Gastrocnemius medialis (tissue), 4 donors: Measurements from ENCODE around the gene ILDR1. TPM values are rescaled to one million over a fixed set of nuclear protein-coding genes. Genes with fewer than 3 reads are reported as not detected.
"Not testable (repeated sequence)": the region's sequence is repeated elsewhere in the genome, so short reads cannot be mapped to it uniquely, and the experiment has no call there.

Source experiments
- ATAC-seq, 2 donors: fragments of 150-250 bp; one replicate each; pipeline ENCODE4 v1.9.1; 2016
- DNase-seq, 2 donors: peaks; one replicate each; pipeline ENCODE4 v3.0.0-alpha.2; 2019
- H3K27ac ChIP-seq, 4 donors: fragments of 200-600 bp; sonication (generic); 1 replicate in 1 of 4; 2 replicates in 3 of 4; pipeline ENCODE4 v1.5.1; 2016 to 2018; ENCODE audit warnings: mild to moderate bottlenecking in 2 of 4, moderate library complexity in 1 of 4
- H3K27me3 ChIP-seq, 3 donors: fragments of 200-600 bp; sonication (generic) in 2 of 3; 1 replicate in 1 of 3; 2 replicates in 2 of 3; pipeline versions ENCODE4 v1.5.1 to v1.6.0; 2016 to 2019; ENCODE audit warnings: mild to moderate bottlenecking in 1 of 3, moderate library complexity in 1 of 3
- H3K36me3 ChIP-seq, 2 donors: fragments of 200-600 bp; sonication (generic) in 1 of 2; one replicate each; pipeline ENCODE4 v1.5.1; 2017 to 2018
- H3K4me1 ChIP-seq, 2 donors: fragments of 200-600 bp; sonication (generic) in 1 of 2; one replicate each; pipeline ENCODE4 v1.5.1; 2016 to 2017; ENCODE audit warnings: mild to moderate bottlenecking in 2 of 2
- H3K4me3 ChIP-seq, 4 donors: fragments of 200-600 bp; sonication (generic) in 3 of 4; 1 replicate in 1 of 4; 2 replicates in 3 of 4; pipeline ENCODE4 v1.5.1; 2016 to 2019; ENCODE audit warnings: mild to moderate bottlenecking in 2 of 4
- H3K9me3 ChIP-seq, 3 donors: fragments of 200-600 bp; sonication (generic) in 2 of 3; 1 replicate in 1 of 3; 2 replicates in 2 of 3; pipeline ENCODE4 v1.5.1; 2016 to 2019
- CTCF ChIP-seq, 5 experiments: fragments of 450-650 bp in 3 of 5; fragments of 200-600 bp in 2 of 5; sonication (generic) in 2 of 5; IDR thresholded peaks in 4 of 5; conservative IDR thresholded peaks in 1 of 5; 1 replicate in 4 of 5; 2 replicates in 1 of 5; pipeline ENCODE4 v1.5.1; 2016 to 2019; ENCODE audit warnings: antibody characterized with exemption in 5 of 5, mild to moderate bottlenecking in 3 of 5, moderate library complexity in 3 of 5
- POLR2A ChIP-seq, 2 donors: fragments of 450-650 bp; IDR thresholded peaks; one replicate each; pipeline ENCODE4 v1.6.1; 2017; ENCODE audit warnings: antibody characterized with exemption in 2 of 2, mild to moderate bottlenecking in 2 of 2, moderate library complexity in 2 of 2
- in situ Hi-C, 4 donors: fragments of 200-750 bp; cut with MboI; loops; one replicate each; pipeline versions ENCODE4 v1.15.0 to v1.8.0; 2017; ENCODE audit warnings: low sequenced_read_pairs in 4 of 4
- intact Hi-C: fragments of 100-400 bp; cut with DNase I; formaldehyde crosslinking; loops from one replicate; pipeline ENCODE4 v1.15.1; 2023; ENCODE audit warnings: low total_unique reads
- total RNA-seq, 4 donors: library from RNA; depleted of rRNA; stranded (reverse); fragments of >200 nt; gene quantifications; one replicate each; pipeline versions ENCODE4 v1.1.0 to v1.2.3, GENCODE V29; 2016

ILDR1 gene
- total RNA-seq, 4 donors from 2014 or later, result not detected

- Histone ChIP-seq H3K27ac (no peak within 1 kb of the TSS), H3K4me1 (no peaks in the 10 kb centered on the region), H3K9me3 (no peaks in the 10 kb centered on the region), H3K36me3 (no peaks in the 10 kb centered on the region), H3K4me3 (peak within 1 kb of the TSS in 1 of 4 donors; percentile 8), H3K27me3 (no peaks in the 10 kb centered on the region)
- TF ChIP-seq CTCF (IDR thresholded peaks at IDR 0.05 in 4 of 5, conservative IDR thresholded peaks at IDR 0.05 in 1 of 5), result no peak
- TF ChIP-seq POLR2A (IDR thresholded peaks at IDR 0.05), result peak; percentile 13 to 16
- ATAC-seq (no peak), DNase-seq (no peak)
- intact Hi-C loops (no loop called here), in situ Hi-C loops (no loop called here)
These were observed 33.2 kb upstream of the ILDR1 start, which contains the start of gene CD86 for GRCh38 chr3:122055215-122055614. Gene CD86, plus strand, starts transcription at chr3:122055362. Its CDS starts 128 bp downstream, at chr3:122055490.

- Histone ChIP-seq H3K27ac (no peak overlapping the region), H3K4me3 (no peak overlapping the region), H3K36me3 (no peaks in the 10 kb centered on the region), H3K9me3 (no peaks in the 10 kb centered on the region), H3K27me3 (no peaks in the 10 kb centered on the region), H3K4me1 (no peaks in the 10 kb centered on the region)
- in situ Hi-C loops (no loop called here), intact Hi-C loops (no loop called here)
- ATAC-seq, result no peak
- no peak for DNase-seq
- TF ChIP-seq CTCF (IDR thresholded peaks at IDR 0.05 in 4 of 5, conservative IDR thresholded peaks at IDR 0.05 in 1 of 5), result no peak
- no peak for TF ChIP-seq POLR2A (IDR thresholded peaks at IDR 0.05)
These were observed 30.9 kb upstream of the ILDR1 start for GRCh38 chr3:122052968-122053367.

- in situ Hi-C loops, ATAC-seq, intact Hi-C loops: not testable (repeated sequence)
These were observed 25.7 kb upstream of the ILDR1 start for GRCh38 chr3:122047773-122048172.

GRCh38 chr3:122047296-122047695 lies 25.2 kb upstream of the ILDR1 start:
- intact Hi-C loops, result not testable (repeated sequence)

More at GRCh38 chr3:122047773-122048172, 25.7 kb upstream of the ILDR1 start:
- not testable (repeated sequence) for H3K36me3 ChIP-seq, H3K4me3 ChIP-seq, H3K4me1 ChIP-seq, H3K9me3 ChIP-seq, DNase-seq, H3K27me3 ChIP-seq, H3K27ac ChIP-seq

GRCh38 chr3:122033023-122033422 lies 11.0 kb upstream of the ILDR1 start:
- TF ChIP-seq CTCF (IDR thresholded peaks at IDR 0.05 in 4 of 5, conservative IDR thresholded peaks at IDR 0.05 in 1 of 5) (no peak), POLR2A (IDR thresholded peaks at IDR 0.05) (no peak)
- no peaks in the 10 kb centered on the region for H3K4me1 ChIP-seq
- in situ Hi-C loops, result no loop called here

More at GRCh38 chr3:122047296-122047695, 25.2 kb upstream of the ILDR1 start:
- H3K27ac ChIP-seq, H3K4me1 ChIP-seq, H3K27me3 ChIP-seq, ATAC-seq, DNase-seq, H3K36me3 ChIP-seq, H3K9me3 ChIP-seq, in situ Hi-C loops, H3K4me3 ChIP-seq: not testable (repeated sequence)

GRCh38 chr3:122032531-122032930 lies 10.5 kb upstream of the ILDR1 start:
- intact Hi-C loops (no loop called here), in situ Hi-C loops (no loop called here)
- no peak overlapping the region for H3K27ac ChIP-seq
- ATAC-seq (no peak), DNase-seq (no peak)
- H3K9me3 ChIP-seq, result no peaks in the 10 kb centered on the region
- H3K4me3 ChIP-seq, result no peak overlapping the region
- TF ChIP-seq POLR2A (IDR thresholded peaks at IDR 0.05), result no peak
- no peak for TF ChIP-seq CTCF (IDR thresholded peaks at IDR 0.05 in 4 of 5, conservative IDR thresholded peaks at IDR 0.05 in 1 of 5)
- H3K27me3 ChIP-seq, result no peaks in the 10 kb centered on the region
- H3K36me3 ChIP-seq, result no peaks in the 10 kb centered on the region
- no peaks in the 10 kb centered on the region for H3K4me1 ChIP-seq

More at GRCh38 chr3:122033023-122033422, 11.0 kb upstream of the ILDR1 start:
- no peaks in the 10 kb centered on the region for H3K9me3 ChIP-seq
- no peaks in the 10 kb centered on the region for H3K36me3 ChIP-seq
- H3K27me3 ChIP-seq, result no peaks in the 10 kb centered on the region
- H3K27ac ChIP-seq, result no peak overlapping the region
- ATAC-seq, result no peak
- no peak overlapping the region for H3K4me3 ChIP-seq
- intact Hi-C loops, result no loop called here
- no peak for DNase-seq
